GM19239 (cell line): ENCODE data around the gene LPP.
"Not testable (repeated sequence)": the region's sequence is repeated elsewhere in the genome, so short reads cannot be mapped to it uniquely, and the experiment has no call there.

Experiments
- DNase-seq: peaks from one replicate; pipeline ENCODE4 v3.0.0; 2011; ENCODE audit warnings: low spot score; ENCODE audit not compliant: insufficient read length
- FAIRE-seq: peaks from 2 replicates; lab custom pipeline; 2011; peaks lifted over from hg19 to GRCh38; lab: Jason Lieb, UNC

Gene LPP

DNA sequence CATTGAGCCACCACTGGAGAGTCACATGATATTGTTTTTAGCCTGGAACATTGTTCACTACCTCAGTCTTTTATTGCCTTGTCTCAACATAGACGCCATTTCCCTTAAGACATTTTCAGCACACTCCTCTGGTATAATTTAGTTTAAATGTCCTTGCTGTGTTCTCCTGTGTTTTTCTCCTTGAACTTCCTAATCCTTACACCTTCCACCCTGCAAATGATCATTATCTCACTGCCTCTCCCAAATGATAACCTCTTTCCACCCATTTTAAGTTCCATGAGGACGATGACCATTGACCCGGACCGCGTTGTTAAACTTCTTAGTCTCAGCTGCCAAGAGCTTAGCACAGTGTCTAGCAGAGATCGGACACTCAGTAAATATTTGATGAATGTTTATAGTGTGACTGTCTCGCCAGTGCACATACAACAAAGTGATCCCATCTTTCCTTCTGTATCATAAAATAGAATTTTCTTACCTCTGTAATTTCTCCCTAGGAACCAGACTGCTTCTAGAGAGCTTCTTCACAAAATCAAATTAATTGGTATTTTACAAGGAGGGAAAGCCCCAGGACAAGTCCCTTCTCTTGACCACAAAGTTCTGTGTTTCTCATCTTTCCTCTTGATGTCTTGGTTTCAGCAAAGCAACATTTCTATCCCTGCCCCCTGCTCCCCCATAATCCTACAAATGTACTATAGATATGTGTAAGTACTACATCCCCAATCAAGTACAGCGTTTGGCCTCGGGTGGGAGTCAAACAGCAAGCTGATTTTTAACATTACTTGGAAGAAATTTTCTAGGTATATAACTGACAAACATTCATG is 429.6 kb downstream of the LPP start:
- DNase-seq (no peak), FAIRE-seq (no peak)

- FAIRE-seq (no peak), DNase-seq (no peak)
These were observed 430.2 kb downstream of the LPP start for GRCh38 chr3:188584162-188584529.

- FAIRE-seq (no peak), DNase-seq (no peak)
These were observed 431.2 kb downstream of the LPP start for GRCh38 chr3:188584958-188585689.

DNA sequence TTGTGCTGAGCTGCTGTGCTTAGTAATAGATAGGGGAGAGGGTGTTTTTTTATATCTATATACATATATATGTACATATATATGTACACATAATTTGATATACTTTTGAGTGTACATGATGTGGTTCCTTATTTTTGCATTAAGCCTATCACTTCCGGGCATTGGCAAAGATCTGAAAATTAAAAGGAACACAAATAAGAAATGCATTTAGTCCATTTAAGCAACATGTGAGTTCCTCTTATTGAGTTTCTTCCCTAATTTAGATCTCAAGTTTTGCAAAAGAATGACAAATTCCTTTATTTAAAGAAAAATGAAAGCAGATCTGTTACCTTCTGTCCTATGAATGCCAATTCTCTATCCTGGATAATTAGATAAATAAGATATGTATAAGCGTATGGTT is 435.1 kb downstream of the LPP start:
- DNase-seq (no peak), FAIRE-seq (no peak)

DNA sequence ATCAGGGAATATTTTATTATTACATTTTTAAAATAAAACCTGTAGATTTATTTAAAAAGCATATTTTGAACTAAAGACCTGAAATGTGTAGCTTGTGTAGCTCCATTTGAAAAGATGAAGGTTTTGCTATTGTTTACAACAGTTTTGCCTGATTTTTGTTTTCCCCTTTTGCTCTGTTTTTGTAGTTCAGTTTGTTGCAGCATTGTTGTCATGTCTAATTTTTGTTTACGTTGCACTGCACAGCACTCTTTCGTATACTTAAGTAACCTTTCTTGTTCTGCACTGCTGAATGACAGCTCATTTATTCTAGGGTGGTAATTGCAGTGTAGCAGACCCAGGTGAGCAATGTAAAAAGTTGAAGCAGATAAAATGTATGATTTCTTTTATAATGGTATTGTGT is 435.8 kb downstream of the LPP start:
- DNase-seq (no peak), FAIRE-seq (no peak)

GRCh38 chr3:188590557-188590956 is 436.6 kb downstream of the LPP start:
- no peak for DNase-seq
- no peak for FAIRE-seq

DNA sequence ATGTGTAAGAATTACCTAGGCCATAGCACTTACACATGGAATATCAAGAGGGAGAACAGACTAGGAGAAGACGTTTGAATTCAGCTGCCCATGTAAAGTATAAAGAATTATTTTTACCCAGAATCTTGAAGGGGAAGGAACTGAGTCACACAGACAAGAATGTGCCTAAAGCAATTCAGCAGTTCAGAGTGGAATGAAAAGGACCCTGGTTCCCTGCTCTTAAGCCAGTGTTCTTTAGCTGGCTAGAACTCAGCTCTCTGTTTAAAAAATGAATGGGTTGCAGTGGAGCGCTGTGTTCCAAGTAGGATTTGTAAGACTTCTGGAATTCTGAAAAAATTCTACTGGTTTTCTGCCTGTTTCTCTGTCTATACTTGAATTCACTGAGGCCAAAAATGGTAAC is 440.2 kb downstream of the LPP start:
- DNase-seq (no peak), FAIRE-seq (no peak)

DNA sequence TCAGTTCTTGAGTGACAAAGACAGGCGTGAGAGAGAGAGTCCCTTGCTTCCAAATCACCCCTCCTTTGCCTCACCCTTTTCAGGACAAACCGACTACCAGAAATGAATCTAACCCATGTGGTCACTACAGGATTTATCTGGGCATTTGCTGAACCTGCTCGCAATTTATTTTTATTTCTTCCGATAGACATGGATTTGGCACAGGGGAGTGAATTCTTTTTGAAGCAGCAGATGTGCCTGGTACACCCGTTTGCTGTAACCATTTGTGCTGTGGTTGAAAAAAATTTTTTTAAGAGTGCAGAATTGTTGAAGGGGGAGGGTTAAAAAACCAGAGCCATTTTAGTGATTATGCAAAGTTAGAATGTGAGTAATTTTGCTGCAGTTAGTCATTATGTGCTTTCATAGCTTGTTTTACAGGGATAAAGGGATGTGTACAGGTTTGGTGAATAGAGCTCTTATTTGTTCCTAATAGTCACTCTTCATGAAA is 442.0 kb downstream of the LPP start:
- FAIRE-seq (no peak), DNase-seq (no peak)

DNA sequence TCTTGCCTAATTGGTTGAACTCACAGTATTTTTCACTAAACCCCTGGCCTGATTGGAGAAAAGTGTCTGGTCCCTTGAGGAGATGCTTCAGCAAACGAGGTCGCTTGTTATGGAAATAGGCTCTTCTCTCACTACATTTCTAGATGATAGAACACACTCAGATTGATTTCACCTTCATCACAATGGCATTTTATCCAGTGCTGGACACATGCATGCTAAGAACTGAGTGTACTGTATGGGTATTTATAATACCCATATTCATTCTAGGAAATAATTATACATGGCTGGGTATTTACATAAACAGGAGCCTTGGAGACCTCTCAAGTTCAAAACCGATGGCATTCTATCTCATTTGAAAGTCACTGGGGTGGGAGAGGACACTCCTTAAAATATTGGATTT is 444.9 kb downstream of the LPP start:
- no peak for FAIRE-seq

GRCh38 chr3:188602111-188602510 is 448.2 kb downstream of the LPP start:
- FAIRE-seq (no peak), DNase-seq (no peak)

More for the DNA sequence above, 444.9 kb downstream of the LPP start:
- no peak for DNase-seq

DNA sequence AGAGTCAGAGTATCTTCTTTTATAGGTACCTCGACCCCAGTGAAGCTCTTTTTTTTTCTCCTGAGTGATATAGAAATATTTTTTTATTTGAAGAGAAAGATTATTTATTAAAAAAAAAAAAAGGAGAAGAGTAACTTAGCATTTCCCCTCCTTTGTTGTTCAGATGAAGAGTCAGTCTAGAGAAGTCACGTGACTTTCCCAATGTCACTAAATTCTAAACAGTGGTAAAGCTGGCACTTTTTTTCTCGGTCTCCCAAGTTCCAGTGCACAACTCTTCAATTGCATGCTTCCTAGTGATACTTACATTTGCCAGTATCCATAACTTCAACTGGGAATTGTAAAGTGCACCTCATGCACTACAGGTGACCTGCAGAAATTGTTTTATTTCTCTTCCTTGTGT is 448.7 kb downstream of the LPP start:
- DNase-seq, result no peak
- no peak for FAIRE-seq

- FAIRE-seq, result no peak
- no peak for DNase-seq
These were observed 450.7 kb downstream of the LPP start for GRCh38 chr3:188604651-188605050.

- FAIRE-seq, result no peak
- no peak for DNase-seq
These were observed 451.3 kb downstream of the LPP start for GRCh38 chr3:188605231-188605630.

GRCh38 chr3:188605905-188606304 is 451.9 kb downstream of the LPP start:
- no peak for FAIRE-seq

GRCh38 chr3:188607805-188608315 is 453.9 kb downstream of the LPP start:
- no peak for DNase-seq
- FAIRE-seq, result no peak

More at GRCh38 chr3:188605905-188606304, 451.9 kb downstream of the LPP start:
- no peak for DNase-seq

GRCh38 chr3:188608401-188608800 is 454.4 kb downstream of the LPP start:
- DNase-seq, result no peak
- no peak for FAIRE-seq

DNA sequence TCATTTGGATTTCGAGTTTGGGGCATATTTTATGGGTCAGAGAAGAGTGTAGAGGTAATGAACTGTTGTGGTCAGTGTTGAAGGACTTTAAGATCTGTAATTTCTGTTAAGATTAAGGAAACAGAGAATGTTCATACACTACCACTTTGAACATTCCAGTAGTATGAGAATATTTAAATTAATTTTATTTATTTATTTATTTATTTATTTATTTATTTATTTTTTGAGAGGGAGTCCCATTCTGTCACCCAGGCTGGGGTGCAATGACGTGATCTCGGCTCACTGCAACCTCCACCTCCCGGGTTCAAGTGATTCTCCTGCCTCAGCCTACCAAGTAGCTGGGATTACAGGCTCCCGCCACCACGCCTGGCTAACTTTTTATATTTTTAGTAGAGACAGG is 459.8 kb downstream of the LPP start:
- DNase-seq, FAIRE-seq: not testable (repeated sequence)

DNA sequence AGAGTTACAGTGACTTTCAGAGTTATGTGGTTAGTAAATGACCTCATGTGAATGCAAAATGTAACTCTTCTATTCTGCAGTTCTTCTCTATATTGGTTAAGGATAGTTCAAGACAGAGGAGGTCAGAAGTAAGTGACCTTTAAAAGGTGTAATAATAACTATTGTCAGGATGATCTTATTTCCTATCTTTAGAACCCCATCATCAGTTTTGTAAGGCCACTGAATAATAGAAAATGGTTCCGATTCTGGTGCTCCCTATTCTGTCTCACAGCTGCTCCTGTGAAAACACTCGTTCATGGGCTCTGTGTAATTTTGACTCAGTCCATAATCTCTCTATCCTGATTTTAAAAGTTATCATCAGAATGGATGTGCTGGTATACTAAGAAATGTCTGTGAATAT is 463.3 kb downstream of the LPP start:
- DNase-seq, result no peak
- no peak for FAIRE-seq

- no peak for FAIRE-seq
- DNase-seq, result no peak
These were observed 464.2 kb downstream of the LPP start for GRCh38 chr3:188617988-188618701.

- FAIRE-seq (no peak), DNase-seq (no peak)
These were observed 466.8 kb downstream of the LPP start for GRCh38 chr3:188620752-188621151.

- no peak for DNase-seq
- no peak for FAIRE-seq
These were observed 470.4 kb downstream of the LPP start for GRCh38 chr3:188624384-188624783.
